ENCODE measurements around the gene F2R. TPM values are rescaled to one million over a fixed set of nuclear protein-coding genes. Genes with fewer than 3 reads are reported as not detected.

F2R gene
- total RNA-seq, 1 experiment from 2014 or later = 16.9 TPM

DNA sequence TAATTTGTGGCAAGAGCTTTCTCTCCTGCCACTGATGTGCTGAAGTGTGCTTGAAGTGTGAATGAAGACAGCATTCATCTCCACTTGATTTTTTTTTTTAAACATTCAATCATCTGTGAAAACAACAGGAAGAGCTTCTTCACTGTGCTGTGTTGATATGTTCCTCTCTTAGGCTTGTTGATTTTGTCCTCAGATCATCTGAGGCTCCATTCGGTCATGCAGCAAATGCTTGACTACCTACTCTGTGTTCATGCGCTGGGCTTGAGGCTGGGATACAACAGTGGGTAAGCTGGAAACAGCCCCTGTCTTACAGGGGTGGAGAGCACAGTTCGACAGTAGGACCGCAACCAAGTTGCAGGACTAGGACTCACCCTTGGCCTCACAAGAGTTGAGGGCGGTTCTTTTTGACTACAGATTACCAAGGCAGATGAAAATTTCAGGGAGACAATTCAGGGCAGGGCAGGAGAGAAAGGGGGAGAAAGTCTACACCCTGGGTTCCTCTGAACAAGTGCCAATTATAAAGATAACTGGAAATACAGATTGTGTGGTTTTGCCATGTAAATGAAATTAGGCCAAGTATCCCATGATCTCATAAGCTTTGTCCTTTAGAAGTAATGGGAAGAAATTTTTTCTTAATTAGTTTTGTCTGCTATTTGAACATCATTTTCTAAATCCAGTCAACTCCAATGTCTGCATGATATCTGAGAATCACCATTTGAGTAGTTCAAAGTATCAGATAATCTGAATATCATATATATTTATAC is 31.0 kb upstream of the F2R start:
- no peaks in the 10 kb centered on the region for H3K27me3 ChIP-seq (ENCODE audit: low read length)
- no peaks in the 10 kb centered on the region for H3K79me2 ChIP-seq (ENCODE audit: low read length)
- no peaks in the 10 kb centered on the region for H3F3A ChIP-seq (ENCODE audit: low read length, unreplicated experiment)
- no peak for DNase-seq
- H3K9ac ChIP-seq (ENCODE audit: low read length) = no peak overlapping the region
- no peak overlapping the region for H3K27ac ChIP-seq (ENCODE audit: low read length)
- no peaks in the 10 kb centered on the region for H4K20me1 ChIP-seq (ENCODE audit: low read length)
- no TSS peak for BruUV-seq (replicated peaks)
- H3K4me3 ChIP-seq (ENCODE audit: low read length) = no peak overlapping the region
- H2AFZ ChIP-seq (ENCODE audit: low read length) = no peak overlapping the region
- H3K9me2 ChIP-seq (replicated peaks; ENCODE audit: low read length) = no peaks in the 10 kb centered on the region
- ATAC-seq = no peak; the same call in 1 of the 2 replicates
- no peak overlapping the region for H3K4me2 ChIP-seq (ENCODE audit: low read length)
- POLR2A ChIA-PET (ENCODE audit: unreplicated experiment) = interaction anchor here (0.6 kb wide), 1 partner anchor 54 kb away, joined by 3 read pairs; no protein-coding TSS in a partner anchor
- H3K36me3 ChIP-seq (ENCODE audit: low read depth, low read length) = no peaks in the 10 kb centered on the region
- H3K9me3 ChIP-seq (ENCODE audit: low read length) = no peaks in the 10 kb centered on the region
- intact Hi-C loops (cut with micrococcal nuclease) = loop anchor here (5.0 kb wide), 1 partner anchor 83 kb away; no protein-coding TSS in a partner anchor
- TF ChIP-seq EZH2phosphoT487 (IDR thresholded peaks at IDR 0.05; ENCODE audit: borderline replicate concordance, low read length) = no peak
- TF ChIP-seq, protein P1, sequence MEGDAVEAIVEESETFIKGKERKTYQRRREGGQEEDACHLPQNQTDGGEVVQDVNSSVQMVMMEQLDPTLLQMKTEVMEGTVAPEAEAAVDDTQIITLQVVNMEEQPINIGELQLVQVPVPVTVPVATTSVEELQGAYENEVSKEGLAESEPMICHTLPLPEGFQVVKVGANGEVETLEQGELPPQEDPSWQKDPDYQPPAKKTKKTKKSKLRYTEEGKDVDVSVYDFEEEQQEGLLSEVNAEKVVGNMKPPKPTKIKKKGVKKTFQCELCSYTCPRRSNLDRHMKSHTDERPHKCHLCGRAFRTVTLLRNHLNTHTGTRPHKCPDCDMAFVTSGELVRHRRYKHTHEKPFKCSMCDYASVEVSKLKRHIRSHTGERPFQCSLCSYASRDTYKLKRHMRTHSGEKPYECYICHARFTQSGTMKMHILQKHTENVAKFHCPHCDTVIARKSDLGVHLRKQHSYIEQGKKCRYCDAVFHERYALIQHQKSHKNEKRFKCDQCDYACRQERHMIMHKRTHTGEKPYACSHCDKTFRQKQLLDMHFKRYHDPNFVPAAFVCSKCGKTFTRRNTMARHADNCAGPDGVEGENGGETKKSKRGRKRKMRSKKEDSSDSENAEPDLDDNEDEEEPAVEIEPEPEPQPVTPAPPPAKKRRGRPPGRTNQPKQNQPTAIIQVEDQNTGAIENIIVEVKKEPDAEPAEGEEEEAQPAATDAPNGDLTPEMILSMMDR (conservative IDR thresholded peaks at IDR 0.05; ENCODE audit: low read depth, low read length) = no peak
- CTCF ChIA-PET = no interaction called here
- H3K4me1 ChIP-seq (ENCODE audit: insufficient read depth, low read length) = peaks cover 20% of the 10 kb centered on the region

DNA sequence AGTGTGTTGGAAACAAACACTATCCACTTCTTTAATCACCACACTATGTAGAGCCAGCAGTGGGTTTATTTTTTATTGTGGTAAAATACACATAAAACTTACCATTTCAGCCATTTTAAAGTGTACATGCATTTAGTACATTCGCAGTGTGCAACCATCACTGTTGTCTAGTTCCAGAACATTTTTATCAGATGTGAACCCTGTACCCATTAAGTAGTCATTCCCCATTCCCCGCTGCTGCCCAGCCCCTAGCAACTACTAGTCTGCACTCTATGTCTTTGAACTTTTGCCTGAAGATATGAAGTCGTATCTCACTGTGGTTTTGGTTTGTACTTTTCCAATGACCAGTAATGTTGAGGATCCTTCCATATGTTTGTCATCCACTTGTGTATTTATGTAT is 30.2 kb upstream of the F2R start:
- Histone ChIP-seq H3K9me3 (ENCODE audit: low read length) (no peaks in the 10 kb centered on the region), H3K4me1 (ENCODE audit: insufficient read depth, low read length) (peaks cover 25% of the 10 kb centered on the region), H3K4me3 (ENCODE audit: low read length) (no peak overlapping the region), H4K20me1 (ENCODE audit: low read length) (no peaks in the 10 kb centered on the region), H3K9ac (ENCODE audit: low read length) (no peak overlapping the region), H3K9me2 (replicated peaks; ENCODE audit: low read length) (no peaks in the 10 kb centered on the region), H3F3A (ENCODE audit: low read length, unreplicated experiment) (no peaks in the 10 kb centered on the region), H2AFZ (ENCODE audit: low read length) (no peak overlapping the region), H3K36me3 (ENCODE audit: low read depth, low read length) (no peaks in the 10 kb centered on the region), H3K79me2 (ENCODE audit: low read length) (no peaks in the 10 kb centered on the region), H3K27me3 (ENCODE audit: low read length) (no peaks in the 10 kb centered on the region), H3K27ac (ENCODE audit: low read length) (no peak overlapping the region), H3K4me2 (ENCODE audit: low read length) (no peak overlapping the region)
- no TSS peak for BruUV-seq (replicated peaks)
- no peak for ATAC-seq
- POLR2A ChIA-PET (ENCODE audit: unreplicated experiment) = no interaction called here
- intact Hi-C loops (cut with micrococcal nuclease) = loop anchor here (5.0 kb wide), 1 partner anchor 83 kb away; no protein-coding TSS in a partner anchor
- CTCF ChIA-PET = no interaction called here
- DNase-seq = no peak
- TF ChIP-seq, protein P1 (conservative IDR thresholded peaks at IDR 0.05; ENCODE audit: low read depth, low read length) = no peak
- no peak for TF ChIP-seq EZH2 (IDR thresholded peaks at IDR 0.05; ENCODE audit: low read length, unreplicated experiment)

DNA sequence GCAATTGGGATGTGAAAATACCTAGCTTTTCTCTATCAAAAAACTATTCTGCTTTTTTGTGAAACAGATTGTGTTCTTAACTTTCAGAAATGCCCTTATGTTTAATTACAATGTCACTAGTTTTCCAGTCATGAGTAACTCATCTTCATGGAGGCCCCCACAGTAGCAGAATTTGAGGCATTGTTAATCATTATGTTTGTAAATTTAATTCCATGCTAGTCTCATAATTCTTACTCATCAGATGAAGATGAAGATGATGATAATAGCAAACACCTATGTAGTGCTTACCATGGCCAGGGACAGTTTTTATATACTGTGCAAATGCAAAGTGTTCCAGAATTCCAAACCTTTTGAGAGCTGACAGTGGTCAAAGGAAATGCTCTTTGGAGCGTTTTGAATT is 27.7 kb upstream of the F2R start:
- DNase-seq (no peak), ATAC-seq (no peak)
- no peaks in the 10 kb centered on the region for H3K36me3 ChIP-seq (ENCODE audit: low read depth, low read length)
- BruUV-seq (replicated peaks) = TSS peak; percentile 19
- H3K79me2 ChIP-seq (ENCODE audit: low read length) = no peaks in the 10 kb centered on the region
- no peaks in the 10 kb centered on the region for H3K27me3 ChIP-seq (ENCODE audit: low read length)
- no peak overlapping the region for H3K4me2 ChIP-seq (ENCODE audit: low read length)
- H3K27ac ChIP-seq (ENCODE audit: low read length) = no peak overlapping the region
- H3K4me1 ChIP-seq (ENCODE audit: insufficient read depth, low read length) = peaks cover 39% of the 10 kb centered on the region
- H2AFZ ChIP-seq (ENCODE audit: low read length) = no peak overlapping the region
- H3K9me2 ChIP-seq (replicated peaks; ENCODE audit: low read length) = no peaks in the 10 kb centered on the region
- no peak overlapping the region for H3K9ac ChIP-seq (ENCODE audit: low read length)
- H4K20me1 ChIP-seq (ENCODE audit: low read length) = no peaks in the 10 kb centered on the region
- H3K9me3 ChIP-seq (ENCODE audit: low read length) = no peaks in the 10 kb centered on the region
- ChIA-PET POLR2A (ENCODE audit: unreplicated experiment) (no interaction called here), CTCF (no interaction called here)
- H3K4me3 ChIP-seq (ENCODE audit: low read length) = no peak overlapping the region
- H3F3A ChIP-seq (ENCODE audit: low read length, unreplicated experiment) = no peaks in the 10 kb centered on the region
- TF ChIP-seq, protein P1 (conservative IDR thresholded peaks at IDR 0.05; ENCODE audit: low read depth, low read length) = no peak
- TF ChIP-seq EZH2phosphoT487 (IDR thresholded peaks at IDR 0.05; ENCODE audit: borderline replicate concordance, low read length) (no peak), EZH2 (IDR thresholded peaks at IDR 0.05; ENCODE audit: low read length, unreplicated experiment) (no peak)
- intact Hi-C loops (cut with micrococcal nuclease) = loop anchor here (5.0 kb wide), 1 partner anchor 86 kb away; no protein-coding TSS in a partner anchor

Measured in PC-3 (cell line).